HEK293 (cell line): Measurements from ENCODE around the gene ERI3.

ENCODE experiments used
- ZNF146 ChIP-seq: fragments of 450-650 bp; formaldehyde crosslinking; IDR thresholded peaks from 2 replicates; pipeline ENCODE4 v1.5.1; 2016; ENCODE audit warnings: missing biosample characterization, missing genetic modification characterization
- TF ChIP-seq, protein P1 (sequence below): fragments of 450-650 bp; formaldehyde crosslinking; IDR thresholded peaks from 2 replicates; pipeline ENCODE4 v1.5.1; 2016; ENCODE audit warnings: missing biosample characterization, missing genetic modification characterization

DNA sequence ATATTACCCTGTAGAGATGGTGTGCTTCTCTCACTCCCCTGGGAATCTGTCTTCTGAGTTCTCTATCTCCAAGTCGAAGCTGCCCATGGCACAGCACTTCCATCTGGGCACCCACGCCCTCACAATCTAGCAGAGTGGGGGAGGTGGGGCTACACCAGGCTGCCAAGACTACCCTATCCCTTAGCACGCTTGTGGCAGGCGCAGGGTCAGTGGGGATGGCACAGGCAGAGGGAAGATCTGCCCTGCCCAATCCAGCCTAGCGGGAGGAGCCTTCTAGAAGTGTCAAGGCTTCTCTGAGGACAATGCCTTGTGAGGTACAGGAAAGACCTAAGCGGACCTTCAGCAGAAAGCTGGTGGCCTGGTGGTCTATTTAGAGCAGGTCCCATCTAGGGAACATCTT is 92.6 kb downstream of the ERI3 start:
- TF ChIP-seq, protein P1, sequence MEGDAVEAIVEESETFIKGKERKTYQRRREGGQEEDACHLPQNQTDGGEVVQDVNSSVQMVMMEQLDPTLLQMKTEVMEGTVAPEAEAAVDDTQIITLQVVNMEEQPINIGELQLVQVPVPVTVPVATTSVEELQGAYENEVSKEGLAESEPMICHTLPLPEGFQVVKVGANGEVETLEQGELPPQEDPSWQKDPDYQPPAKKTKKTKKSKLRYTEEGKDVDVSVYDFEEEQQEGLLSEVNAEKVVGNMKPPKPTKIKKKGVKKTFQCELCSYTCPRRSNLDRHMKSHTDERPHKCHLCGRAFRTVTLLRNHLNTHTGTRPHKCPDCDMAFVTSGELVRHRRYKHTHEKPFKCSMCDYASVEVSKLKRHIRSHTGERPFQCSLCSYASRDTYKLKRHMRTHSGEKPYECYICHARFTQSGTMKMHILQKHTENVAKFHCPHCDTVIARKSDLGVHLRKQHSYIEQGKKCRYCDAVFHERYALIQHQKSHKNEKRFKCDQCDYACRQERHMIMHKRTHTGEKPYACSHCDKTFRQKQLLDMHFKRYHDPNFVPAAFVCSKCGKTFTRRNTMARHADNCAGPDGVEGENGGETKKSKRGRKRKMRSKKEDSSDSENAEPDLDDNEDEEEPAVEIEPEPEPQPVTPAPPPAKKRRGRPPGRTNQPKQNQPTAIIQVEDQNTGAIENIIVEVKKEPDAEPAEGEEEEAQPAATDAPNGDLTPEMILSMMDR, result no peak
- no peak for TF ChIP-seq ZNF146 (tag by site-specific recombination)
